ENCODE results near the gene IFNA6. TPM values are rescaled to one million over a fixed set of nuclear protein-coding genes. Genes with fewer than 3 reads are reported as not detected.

The IFNA6 gene
- total RNA-seq, 1 experiment from 2014 or later, result not detected

Other genes starting within 250 kb of the IFNA6 start
- gene IFNW1, start 209.1 kb downstream of the IFNA6 start, total RNA-seq (2021; ENCODE audit: unreplicated experiment), result not detected
- not detected for gene IFNA21, start 184.2 kb downstream of the IFNA6 start, total RNA-seq (2021; ENCODE audit: unreplicated experiment)
- not detected for gene IFNA4, start 163.3 kb downstream of the IFNA6 start, total RNA-seq (2021; ENCODE audit: unreplicated experiment)
- not detected for gene IFNA7, start 148.7 kb downstream of the IFNA6 start, total RNA-seq (2021; ENCODE audit: unreplicated experiment)
- gene IFNA10, start 143.7 kb downstream of the IFNA6 start, total RNA-seq (2021; ENCODE audit: unreplicated experiment), result not detected
- gene IFNA16, start 133.6 kb downstream of the IFNA6 start, total RNA-seq (2021; ENCODE audit: unreplicated experiment), result not detected
- not detected for gene IFNA17, start 122.7 kb downstream of the IFNA6 start, total RNA-seq (2021; ENCODE audit: unreplicated experiment)
- gene IFNA14, start 110.9 kb downstream of the IFNA6 start, total RNA-seq (2021; ENCODE audit: unreplicated experiment), result not detected
- not detected for gene IFNA5, start 45.6 kb downstream of the IFNA6 start, total RNA-seq (2021; ENCODE audit: unreplicated experiment)
- gene KLHL9, start 15.5 kb downstream of the IFNA6 start, total RNA-seq (2021; ENCODE audit: unreplicated experiment), result 16.4 TPM
- not detected for gene IFNA13, start 17.2 kb upstream of the IFNA6 start, total RNA-seq (2021; ENCODE audit: unreplicated experiment)
- gene IFNA2, start 34.5 kb upstream of the IFNA6 start, total RNA-seq (2021; ENCODE audit: unreplicated experiment), result not detected
- not detected for gene IFNA8, start 58.2 kb upstream of the IFNA6 start, total RNA-seq (2021; ENCODE audit: unreplicated experiment)
- not detected for gene IFNA1, start 89.6 kb upstream of the IFNA6 start, total RNA-seq (2021; ENCODE audit: unreplicated experiment)
- 0.96 TPM for gene IFNE, start 131.4 kb upstream of the IFNA6 start, total RNA-seq (2021; ENCODE audit: unreplicated experiment)